ENCODE results near the gene USP31. TPM values are rescaled to one million over a fixed set of nuclear protein-coding genes. Genes with fewer than 3 reads are reported as not detected.

Gene USP31
- total RNA-seq, 1 experiment from 2014 or later, result 16.1 TPM

GRCh38 chr16:23120562-23120961 is 28.7 kb downstream of the USP31 start:
- H3K56ac ChIP-seq (ENCODE audit: insufficient read length, low read depth, low read length), result no peak overlapping the region
- H3K4ac ChIP-seq (ENCODE audit: low read depth, low read length), result no peak overlapping the region
- H3K9me3 ChIP-seq (ENCODE audit: control insufficient read depth, low read depth, low read length), result no peaks in the 10 kb centered on the region
- no peak for DNase-seq
- peaks cover 14% of the 10 kb centered on the region; the same call in 1 of the 2 replicates for H3K79me2 ChIP-seq (ENCODE audit: insufficient read depth, low read length)
- H2BK12ac ChIP-seq (ENCODE audit: insufficient read length, low read depth, low read length), result no peak overlapping the region
- no peaks in the 10 kb centered on the region for H3K23me2 ChIP-seq (ENCODE audit: insufficient read length, low read depth, low read length, poor library complexity, severe bottlenecking)
- no peak overlapping the region for H3K27ac ChIP-seq (ENCODE audit: insufficient read length, low read depth, low read length)
- no peak overlapping the region for H3K9ac ChIP-seq (ENCODE audit: extremely low read depth, insufficient read length, low read length)
- WGBS (ENCODE audit: extremely low coverage, insufficient read length, low lambda C conversion rate), result no CpG with 5 or more reads among the region's 4 CpGs
- no peak overlapping the region for H4K8ac ChIP-seq (replicated peaks; ENCODE audit: insufficient read length, low read depth, low read length)
- H3K23ac ChIP-seq (ENCODE audit: insufficient read length, low read depth, low read length), result no peak overlapping the region
- H4K91ac ChIP-seq (ENCODE audit: insufficient read length, low read depth, low read length), result no peak overlapping the region
- no peak overlapping the region for H4K5ac ChIP-seq (ENCODE audit: insufficient read length, low read depth, low read length)
- peaks cover 10% of the 10 kb centered on the region for H3K79me1 ChIP-seq (ENCODE audit: insufficient read depth, low read depth, low read length, poor library complexity, severe bottlenecking)
- no peak overlapping the region for H2BK120ac ChIP-seq (ENCODE audit: low read depth, low read length, poor library complexity, severe bottlenecking)
- TF ChIP-seq CTCF (conservative IDR thresholded peaks at IDR 0.05), result no peak
- no peak overlapping the region for H3T11ph ChIP-seq (ENCODE audit: low read length)
- H3K27me3 ChIP-seq (ENCODE audit: insufficient read depth, low read length), result no peaks in the 10 kb centered on the region
- no peak overlapping the region for H3K4me3 Mint-ChIP-seq
- H2BK20ac ChIP-seq (ENCODE audit: low read depth, low read length, poor library complexity, severe bottlenecking), result no peak overlapping the region
- peak overlapping the region in 1 of 3 experiments; percentile 48; a peak in 1 of 7 replicates for H3K27ac Mint-ChIP-seq
- H2BK5ac ChIP-seq (ENCODE audit: insufficient read length, low read length), result no peak overlapping the region
- no peaks in the 10 kb centered on the region for H3K36me3 Mint-ChIP-seq (ENCODE audit: insufficient read depth in 1 of 3, low read depth in 3 of 3)
- H4K20me1 ChIP-seq (ENCODE audit: control insufficient read depth, insufficient read depth, insufficient read length), result no peaks in the 10 kb centered on the region
- no peak overlapping the region for H3K18ac ChIP-seq (ENCODE audit: insufficient read length, low read depth, low read length)
- H2AK5ac ChIP-seq (ENCODE audit: insufficient read length, low read length), result no peak overlapping the region
- no peaks in the 10 kb centered on the region for H3K27me3 Mint-ChIP-seq (ENCODE audit: low read depth)
- H3K4me1 ChIP-seq (ENCODE audit: insufficient read depth, low read length), result peaks cover 3% of the 10 kb centered on the region; the same call in 1 of the 2 replicates
- H2BK15ac ChIP-seq (ENCODE audit: low read depth, low read length), result no peak overlapping the region
- no peak overlapping the region for H3K14ac ChIP-seq (ENCODE audit: insufficient read depth, low read length)
- no peaks in the 10 kb centered on the region for H3K9me3 Mint-ChIP-seq
- peaks cover 45 to 54% of the 10 kb centered on the region in 2 experiments for H3K4me1 Mint-ChIP-seq
- H2AFZ ChIP-seq (ENCODE audit: low read length), result no peak overlapping the region
- no peak overlapping the region for H3K4me2 ChIP-seq (ENCODE audit: insufficient read depth, insufficient read length, low read length)

All from H9 (cell line).